NB4 (cell line): Measurements from ENCODE around the gene PKP1.
"Not testable (repeated sequence)": the region's sequence is repeated elsewhere in the genome, so short reads cannot be mapped to it uniquely, and the experiment has no call there.

Experiments used
- CTCF ChIP-seq: IDR thresholded peaks from one replicate; pipeline ENCODE4 v1.5.1; 2012; ENCODE audit warnings: low read depth, low read length
- MYC ChIP-seq: IDR thresholded peaks from 2 replicates; pipeline ENCODE4 v1.6.1; 2011; ENCODE audit warnings: low read depth, low read length

- not testable (repeated sequence) for TF ChIP-seq CTCF, MYC
These were observed 43.7 kb upstream of the PKP1 start for GRCh38 chr1:201239646-201240045.
